GM19372 (cell line): ENCODE data around the gene TRMT2A.
"Not testable (repeated sequence)": the region's sequence is repeated elsewhere in the genome, so short reads cannot be mapped to it uniquely, and the experiment has no call there.

ENCODE experiments used
- ATAC-seq: cut with Tn5 transposase; IDR thresholded peaks from one replicate; pipeline ENCODE4 v1.9.1; 2021; ENCODE audit warnings: mild to moderate bottlenecking, low read depth, moderate library complexity; ENCODE audit not compliant: unreplicated experiment

The TRMT2A gene, protein sequence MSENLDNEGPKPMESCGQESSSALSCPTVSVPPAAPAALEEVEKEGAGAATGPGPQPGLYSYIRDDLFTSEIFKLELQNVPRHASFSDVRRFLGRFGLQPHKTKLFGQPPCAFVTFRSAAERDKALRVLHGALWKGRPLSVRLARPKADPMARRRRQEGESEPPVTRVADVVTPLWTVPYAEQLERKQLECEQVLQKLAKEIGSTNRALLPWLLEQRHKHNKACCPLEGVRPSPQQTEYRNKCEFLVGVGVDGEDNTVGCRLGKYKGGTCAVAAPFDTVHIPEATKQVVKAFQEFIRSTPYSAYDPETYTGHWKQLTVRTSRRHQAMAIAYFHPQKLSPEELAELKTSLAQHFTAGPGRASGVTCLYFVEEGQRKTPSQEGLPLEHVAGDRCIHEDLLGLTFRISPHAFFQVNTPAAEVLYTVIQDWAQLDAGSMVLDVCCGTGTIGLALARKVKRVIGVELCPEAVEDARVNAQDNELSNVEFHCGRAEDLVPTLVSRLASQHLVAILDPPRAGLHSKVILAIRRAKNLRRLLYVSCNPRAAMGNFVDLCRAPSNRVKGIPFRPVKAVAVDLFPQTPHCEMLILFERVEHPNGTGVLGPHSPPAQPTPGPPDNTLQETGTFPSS

DNA sequence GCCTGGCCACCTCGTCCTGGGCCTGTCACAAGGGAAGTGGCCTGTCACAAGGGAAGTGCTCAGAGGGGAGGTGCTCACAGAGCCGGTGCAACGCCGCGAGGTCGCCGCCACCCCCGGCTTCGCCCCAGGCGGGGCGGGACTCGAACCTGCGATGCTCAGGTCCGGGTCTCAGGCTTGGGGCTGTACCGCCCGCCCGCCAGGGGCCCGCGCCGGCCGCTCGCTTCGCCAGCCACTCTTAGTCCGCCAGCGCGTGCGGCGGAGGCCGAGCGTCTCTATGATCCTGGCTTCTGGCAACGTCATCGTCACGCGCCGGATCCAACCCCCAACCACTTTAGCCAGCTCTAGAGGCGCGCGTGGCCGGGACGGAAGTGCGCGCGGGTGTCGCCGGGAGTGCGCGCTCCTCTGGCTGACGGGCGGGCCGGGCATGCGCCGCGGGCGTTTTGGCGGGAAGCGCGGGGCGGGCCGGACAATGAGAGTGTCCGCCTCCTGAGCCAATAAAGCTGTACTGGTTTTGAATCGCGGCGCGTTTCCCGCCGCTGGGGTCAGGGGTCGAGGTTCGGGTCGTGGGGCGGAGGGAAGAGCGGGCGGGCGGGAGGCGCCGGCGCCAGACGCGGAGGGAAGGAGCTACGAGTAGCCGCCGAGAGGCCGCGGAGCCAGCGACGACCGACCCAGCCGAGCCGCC lies at the start of gene TRMT2A:
Gene TRMT2A, minus strand, starts transcription at position 276 of the 682 bp plus-strand sequence. CDS start 320 bp downstream, outside the sequence.
- ATAC-seq, result peak; percentile 82

DNA sequence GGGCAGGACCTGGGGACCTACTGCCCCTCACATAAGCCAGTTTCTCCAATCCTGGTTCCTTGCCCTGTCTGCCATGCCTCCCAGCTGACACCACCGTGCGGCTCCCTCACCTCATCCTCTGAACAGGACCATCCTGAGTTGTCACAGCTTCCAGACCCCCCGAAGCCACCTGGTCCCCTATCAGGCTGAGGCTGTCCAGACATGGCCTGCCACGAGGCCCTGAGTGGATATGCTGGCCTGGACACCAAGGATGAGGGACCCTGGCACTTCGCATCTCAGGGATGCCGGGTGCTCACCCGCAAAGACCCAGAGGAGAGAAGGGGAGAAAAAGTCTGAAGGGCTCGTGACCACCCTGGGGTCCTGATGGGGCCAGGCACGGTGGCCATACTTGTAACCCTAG lies 49.7 kb upstream of the TRMT2A start:
- ATAC-seq, result no peak

DNA sequence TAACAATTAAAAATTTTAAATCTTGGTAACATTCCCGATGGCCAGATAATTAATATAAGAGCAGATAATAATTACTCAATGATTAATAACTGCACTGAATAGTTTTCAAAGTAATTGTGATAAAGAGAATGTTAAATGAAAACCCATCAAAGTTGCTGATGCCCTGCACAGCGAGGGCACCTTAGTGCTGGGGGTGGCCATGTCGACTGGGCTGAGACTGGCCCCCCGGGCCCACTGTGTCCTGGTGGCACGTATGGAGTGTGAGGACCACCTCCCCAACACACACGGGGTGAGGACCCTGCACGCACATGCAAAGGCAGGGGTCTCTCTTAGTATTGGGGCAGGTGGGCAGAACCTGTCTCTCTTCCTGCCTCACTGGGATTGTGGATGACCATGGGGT lies 48.9 kb upstream of the TRMT2A start:
- no peak for ATAC-seq

DNA sequence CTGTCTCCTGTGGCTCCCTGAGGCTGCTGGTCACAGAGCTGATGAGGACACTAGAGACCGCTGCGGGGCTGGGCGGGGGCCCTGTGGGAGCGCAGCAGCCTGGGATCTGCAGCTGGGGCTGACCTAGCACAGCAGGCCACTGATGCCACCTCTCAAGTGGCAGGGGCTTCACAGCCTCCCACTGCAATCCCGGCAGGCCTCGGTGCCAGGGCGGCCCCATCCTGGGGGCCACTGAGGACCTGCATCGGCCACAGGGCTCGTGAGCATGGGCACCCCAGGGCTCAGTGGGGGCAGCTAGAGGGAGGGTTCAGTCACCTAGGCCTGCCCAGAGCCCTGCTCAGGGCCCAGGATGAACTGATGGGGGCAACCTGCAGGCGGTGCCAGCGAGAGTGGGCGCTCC lies 48.4 kb upstream of the TRMT2A start:
- no peak for ATAC-seq

DNA sequence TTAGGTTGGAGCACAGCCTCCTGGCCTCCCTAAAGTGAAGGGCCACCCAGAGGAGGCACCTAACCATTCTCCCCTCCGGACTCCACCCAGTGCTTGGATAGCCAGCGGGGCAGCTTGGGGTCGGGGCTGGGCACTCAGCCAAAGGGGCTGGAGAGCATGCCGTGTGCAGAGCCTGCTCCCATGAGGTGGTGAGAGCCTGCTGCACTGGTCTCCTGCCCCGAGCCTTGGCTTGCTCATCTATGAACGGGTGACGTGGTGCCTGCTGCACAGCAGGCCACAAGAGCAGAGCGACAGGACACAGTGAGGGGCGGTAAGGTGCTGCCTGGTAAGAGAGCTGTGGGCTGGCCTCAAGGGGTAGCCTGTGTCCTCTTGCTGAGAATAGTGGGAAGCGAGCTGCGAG lies 47.8 kb upstream of the TRMT2A start:
- ATAC-seq, result no peak

DNA sequence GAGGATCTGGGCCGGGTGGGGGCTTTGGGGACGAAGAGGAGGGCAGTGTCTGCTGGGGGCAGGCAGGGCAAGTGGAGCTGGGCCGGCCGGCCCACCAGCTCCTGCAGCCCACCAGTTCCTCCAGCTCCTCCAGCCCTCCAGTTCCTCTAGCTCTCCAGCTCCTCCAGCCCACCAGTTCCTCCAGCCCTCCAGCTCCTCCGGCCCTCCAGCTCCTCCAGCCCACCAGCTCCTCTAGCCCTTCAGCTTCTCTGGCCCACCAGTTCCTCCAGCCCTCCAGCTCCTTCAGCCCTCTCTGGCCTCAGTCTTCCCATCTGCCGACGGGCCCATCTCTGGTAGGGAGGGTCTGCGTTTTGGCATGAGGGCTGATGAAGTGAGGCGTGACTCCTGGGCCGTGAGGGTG lies 43.0 kb upstream of the TRMT2A start:
- no peak for ATAC-seq

DNA sequence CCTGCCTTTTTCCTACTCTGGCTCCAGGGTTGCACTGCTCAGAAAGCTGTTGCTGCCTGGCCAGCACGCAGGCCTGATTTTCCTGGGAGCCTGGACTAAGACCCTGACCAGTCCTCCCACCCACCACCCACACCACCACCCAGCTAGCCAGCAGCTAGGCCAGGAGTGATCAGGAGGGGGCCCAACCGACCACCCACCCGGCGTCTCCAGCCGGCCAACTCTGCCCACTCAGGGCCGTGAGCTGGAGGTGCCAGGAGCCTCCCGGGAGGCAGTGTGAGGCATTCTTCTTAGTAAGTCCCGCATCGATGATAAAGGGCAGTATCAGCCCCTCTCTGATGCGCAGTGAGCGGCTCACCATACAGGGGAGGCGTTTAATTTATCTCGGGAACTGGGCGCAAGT lies 42.5 kb upstream of the TRMT2A start:
- ATAC-seq, result not testable (repeated sequence)

DNA sequence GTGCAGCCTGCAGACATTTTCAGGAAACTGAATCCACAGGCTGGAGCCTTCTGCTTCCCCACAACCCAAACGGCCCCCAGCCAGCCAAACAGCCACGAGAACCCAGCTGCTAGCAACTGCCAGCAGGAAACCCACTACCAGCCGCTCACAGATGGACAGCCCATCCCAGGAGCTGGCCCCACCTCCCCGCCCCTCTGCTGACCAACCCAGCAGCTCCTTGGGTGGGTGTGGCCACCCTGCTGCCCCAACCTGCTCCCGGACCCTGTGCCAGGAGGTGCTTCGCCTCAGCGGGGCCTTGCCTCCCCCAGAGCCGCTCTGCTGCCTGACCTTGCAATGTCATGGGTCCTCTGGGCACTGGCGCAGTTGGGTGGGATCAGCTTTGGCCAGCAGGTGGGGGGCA lies 42.0 kb upstream of the TRMT2A start:
- ATAC-seq, result no peak

DNA sequence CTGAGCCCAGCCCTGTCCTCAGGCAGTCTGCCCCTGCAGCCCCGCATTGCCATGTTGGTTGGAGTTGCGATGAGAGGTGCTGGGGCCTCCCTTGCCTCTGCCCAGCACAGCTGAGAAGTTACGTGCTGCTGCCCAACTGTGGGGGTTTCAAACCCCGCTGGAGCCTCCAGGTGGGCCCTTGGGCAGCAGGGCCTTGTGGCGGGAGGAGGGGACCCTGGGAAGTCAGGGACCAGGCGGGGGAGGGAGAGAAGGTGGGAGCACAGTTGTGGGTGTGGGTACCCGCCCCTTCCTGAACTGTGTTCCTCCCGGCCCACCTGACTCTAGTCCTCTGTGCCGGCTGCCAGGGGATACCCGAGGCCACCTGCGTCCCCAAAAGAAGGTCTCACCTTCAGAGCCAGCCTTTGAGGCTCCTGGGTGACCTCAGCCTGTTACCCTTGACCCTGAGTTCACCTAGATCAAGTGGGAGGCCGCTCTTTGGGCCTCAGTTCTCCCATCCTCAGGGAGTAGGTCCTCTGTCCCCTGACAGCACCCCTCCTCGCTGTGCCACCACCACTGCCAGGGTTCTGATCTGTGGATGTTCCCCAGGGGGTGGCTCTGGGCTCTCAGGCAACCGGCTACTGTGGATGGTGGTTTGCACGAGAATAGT lies 41.5 kb upstream of the TRMT2A start:
- no peak for ATAC-seq

DNA sequence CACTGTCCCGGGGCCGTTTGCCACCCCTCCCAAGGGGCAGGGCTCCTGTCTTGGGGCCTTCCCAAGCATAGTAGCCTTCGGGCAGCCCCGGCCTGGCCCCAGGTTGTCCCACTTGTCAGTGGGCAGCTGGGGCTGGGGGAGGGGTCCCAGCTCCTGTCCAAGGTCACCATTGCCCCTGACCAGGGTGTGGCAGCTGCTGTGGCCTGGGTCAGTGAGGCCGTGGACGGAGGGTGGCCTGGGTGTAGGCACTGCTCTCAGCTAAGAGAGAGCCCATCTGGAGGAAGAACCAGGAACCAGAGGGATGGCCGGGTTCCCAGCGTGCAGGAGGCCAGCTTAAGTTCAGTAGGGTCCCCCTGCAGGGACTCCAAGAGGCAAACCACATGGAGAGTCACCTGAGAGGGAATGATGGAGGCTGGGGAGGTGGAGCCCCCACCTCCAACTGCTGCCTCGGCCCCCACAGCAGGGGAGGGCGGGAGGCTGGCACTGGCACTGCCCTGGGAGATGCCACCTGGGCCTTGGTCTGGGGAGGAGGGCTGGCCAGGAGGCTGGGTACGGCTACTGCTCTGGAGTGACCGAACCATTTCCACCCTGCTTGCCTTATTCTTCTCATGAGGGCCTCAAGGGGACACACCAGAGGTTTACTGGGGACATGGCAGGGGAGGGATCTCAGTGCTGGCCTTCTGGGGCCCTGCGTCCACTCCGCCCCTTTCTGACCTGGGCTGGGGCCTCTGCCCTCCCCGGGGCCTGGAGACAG lies 40.6 kb upstream of the TRMT2A start:
- ATAC-seq, result no peak

DNA sequence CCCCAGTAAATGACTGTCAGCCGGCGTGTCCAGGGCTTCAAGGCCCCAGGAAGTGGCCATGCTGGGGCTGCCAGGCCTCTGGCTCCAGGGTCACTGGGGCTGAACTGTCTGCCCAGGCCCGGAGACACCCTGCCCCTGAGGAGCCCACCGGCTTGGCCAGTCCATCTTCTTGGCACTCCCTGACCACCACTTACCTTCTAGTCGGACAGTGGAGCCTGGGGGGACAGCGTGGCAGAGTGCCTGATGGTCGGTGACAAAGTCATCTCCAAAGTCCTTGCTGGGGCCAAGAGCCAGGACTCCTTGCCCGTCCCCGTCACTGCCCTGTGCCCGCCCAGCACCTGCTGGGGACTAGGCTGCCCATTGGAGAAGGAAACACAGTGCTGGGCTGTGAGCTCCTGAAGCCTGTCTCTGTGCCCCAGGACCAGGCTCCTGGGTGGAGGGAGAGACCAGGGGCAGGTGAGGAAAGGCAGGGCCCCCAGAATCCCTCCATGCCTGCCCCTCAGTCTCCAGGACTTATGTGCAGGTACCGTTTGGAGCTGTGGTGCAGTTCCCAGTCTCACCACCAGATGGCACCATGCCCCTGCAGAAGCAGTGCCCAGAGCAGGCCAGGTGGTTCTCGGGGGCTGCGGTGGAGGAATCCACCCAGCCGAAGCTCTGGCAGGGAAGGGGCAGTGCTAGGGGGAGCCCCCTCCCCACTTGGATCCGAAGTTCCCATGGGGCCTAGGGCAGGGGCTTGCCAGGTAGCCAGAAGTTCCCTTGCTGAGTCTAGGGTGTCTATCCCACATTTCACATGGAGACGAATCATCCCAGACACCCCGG lies 39.8 kb upstream of the TRMT2A start:
- ATAC-seq, result no peak

DNA sequence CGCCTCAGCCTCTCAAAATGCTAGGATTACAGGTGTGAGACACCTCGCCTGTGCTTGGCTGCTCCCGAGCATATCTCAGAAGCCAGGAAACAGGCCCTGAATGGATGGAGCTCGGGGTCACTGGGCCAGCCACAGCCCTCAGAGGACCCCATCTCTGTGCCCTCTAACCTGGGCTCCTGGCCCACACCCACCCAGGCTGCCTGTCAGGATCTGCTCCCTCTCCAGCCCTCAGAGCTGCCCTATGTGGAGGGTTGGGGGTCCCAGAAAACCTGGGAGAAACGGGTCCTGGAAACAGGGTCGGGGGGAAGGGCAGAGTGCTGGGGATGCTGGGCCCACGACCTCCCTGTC lies 39.0 kb upstream of the TRMT2A start:
- no peak for ATAC-seq

DNA sequence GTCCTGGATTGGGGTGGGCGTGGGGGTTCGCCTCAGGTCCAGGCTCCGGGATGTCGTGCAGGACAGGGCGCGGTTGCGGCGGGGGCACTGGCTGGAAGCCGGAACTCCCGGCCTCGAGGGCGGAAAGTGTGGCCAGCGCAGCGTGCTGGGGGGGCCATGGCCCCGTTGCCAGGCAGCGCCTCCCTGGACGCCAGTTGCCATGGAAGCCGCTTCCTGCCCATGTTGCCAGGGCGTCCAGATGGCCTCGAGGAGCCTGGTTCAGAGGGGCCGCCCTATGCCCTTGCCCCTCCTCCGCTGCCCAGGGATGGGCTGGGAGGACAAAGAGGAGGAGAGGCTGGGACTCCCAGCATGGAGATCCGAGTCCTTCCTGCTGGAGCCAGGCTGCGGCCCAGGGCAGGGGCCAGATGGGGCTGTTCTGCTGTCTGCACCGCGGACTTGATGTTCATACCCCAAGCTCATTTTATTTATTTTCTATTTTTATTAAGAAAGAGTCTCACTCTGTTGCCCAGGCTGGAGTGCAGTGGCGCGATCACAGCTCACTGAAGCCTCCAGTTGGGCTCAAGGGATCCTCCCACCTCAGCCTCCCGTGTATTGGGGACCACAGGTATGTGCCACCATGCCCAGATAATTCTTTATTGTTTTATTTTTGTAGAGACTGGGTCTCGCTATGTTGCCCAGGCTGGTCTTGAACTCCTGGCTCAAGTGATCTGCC lies 38.5 kb upstream of the TRMT2A start:
- ATAC-seq, result no peak

DNA sequence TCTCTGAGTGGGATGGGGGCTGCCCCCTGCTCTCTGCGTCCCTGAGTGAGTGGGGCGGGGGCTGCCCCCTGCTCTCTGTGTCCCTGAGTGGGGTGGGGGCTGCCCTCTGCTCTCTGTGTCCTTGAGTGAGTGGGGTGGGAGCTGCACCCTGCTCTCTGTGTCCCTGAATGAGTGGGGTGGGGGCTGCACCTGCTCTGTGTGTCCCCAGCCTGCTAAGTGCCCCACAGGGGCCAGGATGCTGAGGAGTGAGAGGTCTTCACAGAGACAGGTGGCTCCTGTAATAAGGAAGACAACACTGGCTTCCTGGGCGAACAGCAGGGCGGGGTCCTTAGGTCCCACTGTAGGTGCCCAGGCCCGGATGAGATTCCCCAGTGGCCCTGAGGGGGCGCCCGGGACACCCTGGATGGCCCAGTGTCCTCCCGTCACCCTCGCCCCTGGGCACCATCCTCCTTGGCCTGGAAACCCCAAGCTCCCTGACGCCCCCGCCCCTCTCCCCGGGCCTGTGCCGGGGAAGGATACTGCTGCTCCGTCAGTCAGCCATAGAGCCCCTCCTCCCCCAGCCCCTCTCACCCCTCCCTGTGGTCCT lies 37.7 kb upstream of the TRMT2A start:
- ATAC-seq, result no peak

DNA sequence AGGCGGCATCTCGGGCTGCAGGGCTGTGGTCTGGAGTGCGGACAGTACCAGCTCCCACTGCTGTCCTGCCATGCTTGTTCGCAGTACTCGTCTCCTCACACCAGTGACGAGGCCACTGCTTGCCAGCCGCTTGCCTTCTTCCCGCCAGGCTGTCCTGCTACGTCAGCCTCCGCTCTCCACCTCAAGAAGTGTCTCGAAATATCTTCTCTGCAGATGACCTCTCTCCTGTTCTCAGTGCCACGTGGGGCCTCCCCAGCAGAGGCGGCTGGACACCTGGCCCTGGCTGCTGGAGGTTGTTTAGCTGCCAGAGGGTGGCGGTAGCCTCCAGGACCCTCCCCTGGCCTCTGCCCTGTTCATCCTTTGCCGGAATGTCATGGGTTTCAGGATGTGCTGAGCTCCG lies 36.9 kb upstream of the TRMT2A start:
- ATAC-seq, result no peak

DNA sequence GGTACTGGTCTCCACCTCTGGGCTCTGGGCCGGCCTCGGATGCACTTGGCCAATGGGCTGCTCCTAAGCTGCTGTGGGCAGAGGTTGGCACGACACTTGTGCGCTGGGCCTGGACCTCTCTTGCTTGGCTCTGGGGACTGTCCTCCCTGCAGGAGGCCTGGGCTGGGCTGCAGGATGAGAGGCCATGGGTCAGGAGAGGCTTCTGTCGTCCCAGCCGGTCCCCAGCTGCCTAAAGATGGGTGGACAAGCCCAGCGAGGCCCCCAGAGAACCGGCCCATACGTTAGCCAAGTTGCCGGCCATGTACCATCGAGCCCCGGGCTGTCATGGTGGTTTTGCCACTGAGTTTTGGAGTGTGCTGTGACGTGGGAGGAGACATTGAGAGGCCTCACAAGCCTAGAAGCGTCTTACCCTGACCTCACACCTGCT lies 35.5 kb upstream of the TRMT2A start:
- no peak for ATAC-seq

DNA sequence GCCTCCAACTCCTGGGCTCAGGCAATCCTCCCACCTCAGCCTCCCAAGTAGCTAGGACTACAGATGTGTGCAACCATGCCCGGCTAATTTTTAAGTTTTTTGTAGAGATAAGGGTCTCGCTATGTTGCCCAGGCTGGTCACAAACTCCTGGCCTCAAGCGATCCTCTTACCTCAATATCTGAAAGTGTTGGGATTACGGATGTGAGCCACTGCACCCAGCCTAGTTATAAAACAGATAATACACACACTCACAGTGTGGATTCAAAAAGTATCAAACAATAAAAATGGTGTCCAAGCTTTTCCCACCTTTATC lies 34.2 kb upstream of the TRMT2A start:
- ATAC-seq, result no peak

DNA sequence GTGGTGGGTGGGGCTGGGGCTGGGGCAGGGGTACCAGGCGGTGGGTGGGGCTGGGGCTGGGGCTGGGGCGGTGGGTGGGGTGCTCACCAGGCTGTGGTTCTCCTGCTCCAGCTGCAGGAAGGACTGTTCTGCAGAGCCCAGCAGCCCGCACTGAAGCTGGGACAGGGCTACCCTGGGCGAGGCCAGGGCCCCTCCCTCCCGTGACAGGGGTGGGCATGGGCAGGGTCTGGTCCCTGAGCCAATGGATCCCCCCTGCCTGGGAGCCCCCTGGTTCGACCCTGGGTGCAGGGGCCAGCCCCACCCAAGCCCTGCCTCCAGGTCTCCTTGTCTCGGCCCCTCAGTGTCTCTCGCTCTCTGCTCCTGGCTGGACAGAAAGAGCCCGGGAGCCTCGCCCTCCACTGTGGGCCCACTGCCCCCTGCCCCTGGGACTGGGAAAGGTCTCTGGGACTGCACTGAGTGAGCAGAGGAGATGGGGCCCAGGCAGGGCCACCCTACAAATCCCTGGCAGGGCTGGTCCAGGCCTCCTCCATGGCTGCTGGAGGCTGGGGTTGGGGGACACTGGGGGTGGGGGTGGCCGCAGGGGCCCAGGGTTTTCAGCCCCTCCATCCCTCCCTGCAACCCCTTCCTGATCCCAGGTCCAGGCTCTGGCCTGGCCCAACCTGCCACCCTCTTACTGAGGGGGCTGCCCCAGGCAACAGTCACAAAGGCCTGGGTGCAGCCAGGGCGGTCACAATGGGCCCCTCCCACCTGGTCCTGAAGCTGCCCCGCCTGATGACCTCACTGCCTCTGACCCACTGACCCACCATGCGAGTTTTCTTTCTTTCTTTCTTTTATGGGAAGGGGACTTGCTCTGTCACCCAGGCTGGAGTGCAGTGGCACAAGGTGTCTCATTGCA lies 33.6 kb upstream of the TRMT2A start, which contains the start of gene CCDC188:
Gene CCDC188, minus strand, starts transcription at position 675 of the 895 bp plus-strand sequence. Its CDS starts 69 bp downstream, at position 606.
- ATAC-seq, result no peak
